HAP-1 (cell line): Measurements from ENCODE around the gene SPATA6L.
"Not testable (repeated sequence)": the region's sequence is repeated elsewhere in the genome, so short reads cannot be mapped to it uniquely, and the experiment has no call there.

ENCODE experiments used
- DNase-seq, 2 experiments: peaks; one replicate each; pipeline ENCODE4 v3.0.0-alpha.2; 2016 to 2020; ENCODE audit warnings: low spot score in 2 of 2
- H3K27me3 ChIP-seq: fragments of 250-450 bp; sonication (Bioruptor Pico); 2 replicates; pipeline ENCODE4 v1.5.1; 2020; ENCODE audit warnings: low read depth, mild to moderate bottlenecking, moderate library complexity
- H3K36me3 ChIP-seq: fragments of 250-450 bp; sonication (Bioruptor Pico); replicated peaks from 2 replicates; pipeline ENCODE4 v1.5.1; 2020; ENCODE audit warnings: mild to moderate bottlenecking
- H3K4me1 ChIP-seq: fragments of 250-450 bp; sonication (Bioruptor Pico); 2 replicates; pipeline ENCODE4 v1.5.1; 2020; ENCODE audit warnings: mild to moderate bottlenecking
- H3K4me3 ChIP-seq: fragments of 250-450 bp; sonication (Bioruptor Pico); 2 replicates; pipeline ENCODE4 v1.5.1; 2020; ENCODE audit warnings: mild to moderate bottlenecking, moderate library complexity
- H3K9me3 ChIP-seq: fragments of 250-450 bp; sonication (Bioruptor Pico); 2 replicates; pipeline ENCODE4 v1.5.1; 2020; ENCODE audit warnings: mild to moderate bottlenecking, moderate library complexity
- in situ Hi-C: fragments of 300-500 bp; cut with MboI; formaldehyde crosslinking; loops from 3 replicates; pipeline ENCODE4 v1.14.3; 2020; ENCODE audit warnings: low sequenced_read_pairs, inconsistent platforms, mixed read lengths

SPATA6L gene

GRCh38 chr9:4667681-4668080, 1.4 kb upstream of the SPATA6L start:
- in situ Hi-C loops: no loop called here
- peaks cover 37% of the 10 kb centered on the region for H3K4me1 ChIP-seq

GRCh38 chr9:4665357-4665756, 923 bp downstream of the SPATA6L start:
- Histone ChIP-seq H3K4me3 (no peak overlapping the region), H3K36me3 (no peaks in the 10 kb centered on the region), H3K9me3 (no peaks in the 10 kb centered on the region), H3K27me3 (no peaks in the 10 kb centered on the region), H3K4me1 (peaks cover 31% of the 10 kb centered on the region)
- DNase-seq: no peak
- in situ Hi-C loops: no loop called here

More at GRCh38 chr9:4667681-4668080, 1.4 kb upstream of the SPATA6L start:
- Histone ChIP-seq H3K27me3 (no peaks in the 10 kb centered on the region), H3K9me3 (no peaks in the 10 kb centered on the region), H3K4me3 (no peak overlapping the region), H3K36me3 (no peaks in the 10 kb centered on the region)
- no peak for DNase-seq

- no peak for DNase-seq
- Histone ChIP-seq H3K9me3 (no peaks in the 10 kb centered on the region), H3K4me3 (peak overlapping the region; percentile 58), H3K36me3 (no peaks in the 10 kb centered on the region), H3K4me1 (peaks cover 30% of the 10 kb centered on the region), H3K27me3 (no peaks in the 10 kb centered on the region)
- in situ Hi-C loops: no loop called here
These were observed 2.3 kb downstream of the SPATA6L start for GRCh38 chr9:4663956-4664355.

GRCh38 chr9:4662989-4663792, 3.1 kb downstream of the SPATA6L start:
- Histone ChIP-seq H3K27me3 (no peaks in the 10 kb centered on the region), H3K4me1 (peaks cover 30% of the 10 kb centered on the region), H3K4me3 (peak overlapping the region; percentile 58), H3K36me3 (no peaks in the 10 kb centered on the region), H3K9me3 (no peaks in the 10 kb centered on the region)
- DNase-seq: no peak
- in situ Hi-C loops: no loop called here

GRCh38 chr9:4662108-4662988, 3.9 kb downstream of the SPATA6L start, which contains the start of gene PLPP6:
Gene PLPP6 (plus strand): TSS chr9:4662294. CDS start chr9:4662376, 82 bp downstream.
- Histone ChIP-seq H3K4me3 (peak within 1 kb of the TSS; percentile 58), H3K9me3 (no peaks in the 10 kb centered on the region), H3K4me1 (peaks cover 30% of the 10 kb centered on the region), H3K36me3 (no peaks in the 10 kb centered on the region), H3K27me3 (no peaks in the 10 kb centered on the region)
- peak; percentile 87 to 92 for DNase-seq
- in situ Hi-C loops: no loop called here

GRCh38 chr9:4661611-4662010, 4.7 kb downstream of the SPATA6L start:
- in situ Hi-C loops: no loop called here
- no peaks in the 10 kb centered on the region for H3K27me3 ChIP-seq
- H3K36me3 ChIP-seq: no peaks in the 10 kb centered on the region
- H3K4me1 ChIP-seq: peaks cover 28% of the 10 kb centered on the region
- H3K4me3 ChIP-seq: peak overlapping the region; percentile 58
- no peak for DNase-seq
- no peaks in the 10 kb centered on the region for H3K9me3 ChIP-seq

- H3K4me1 ChIP-seq: peaks cover 29% of the 10 kb centered on the region
- no peaks in the 10 kb centered on the region for H3K9me3 ChIP-seq
- no peaks in the 10 kb centered on the region for H3K27me3 ChIP-seq
- DNase-seq: no peak
- H3K4me3 ChIP-seq: no peak overlapping the region
- no peaks in the 10 kb centered on the region for H3K36me3 ChIP-seq
- in situ Hi-C loops: no loop called here
These were observed 5.1 kb downstream of the SPATA6L start for GRCh38 chr9:4661165-4661564.

GRCh38 chr9:4660665-4661064, 5.6 kb downstream of the SPATA6L start:
- H3K9me3 ChIP-seq, H3K4me3 ChIP-seq, H3K36me3 ChIP-seq, DNase-seq, H3K27me3 ChIP-seq, in situ Hi-C loops: not testable (repeated sequence)
- peaks cover 29% of the 10 kb centered on the region for H3K4me1 ChIP-seq

- DNase-seq: no peak
- Histone ChIP-seq H3K4me1 (peaks cover 13% of the 10 kb centered on the region), H3K36me3 (no peaks in the 10 kb centered on the region), H3K9me3 (no peaks in the 10 kb centered on the region), H3K4me3 (no peak overlapping the region), H3K27me3 (no peaks in the 10 kb centered on the region)
- in situ Hi-C loops: no loop called here
These were observed 8.7 kb downstream of the SPATA6L start for GRCh38 chr9:4657426-4658159.

GRCh38 chr9:4656621-4657020, 9.7 kb downstream of the SPATA6L start:
- Histone ChIP-seq H3K36me3 (no peaks in the 10 kb centered on the region), H3K4me1 (peaks cover 13% of the 10 kb centered on the region), H3K9me3 (no peaks in the 10 kb centered on the region), H3K4me3 (no peak overlapping the region), H3K27me3 (no peaks in the 10 kb centered on the region)
- DNase-seq: no peak
- in situ Hi-C loops: no loop called here

- in situ Hi-C loops: not testable (repeated sequence)
These were observed 10.1 kb downstream of the SPATA6L start for GRCh38 chr9:4656196-4656595.

GRCh38 chr9:4654538-4654937, 11.7 kb downstream of the SPATA6L start:
- no peak overlapping the region for H3K4me3 ChIP-seq
- H3K36me3 ChIP-seq: no peaks in the 10 kb centered on the region
- H3K27me3 ChIP-seq: no peaks in the 10 kb centered on the region; the same call in 1 of the 2 replicates
- no peak for DNase-seq
- H3K4me1 ChIP-seq: peaks cover 9% of the 10 kb centered on the region
- no peaks in the 10 kb centered on the region for H3K9me3 ChIP-seq
- in situ Hi-C loops: no loop called here

More at GRCh38 chr9:4656196-4656595, 10.1 kb downstream of the SPATA6L start:
- H3K27me3 ChIP-seq, H3K36me3 ChIP-seq, DNase-seq, H3K4me3 ChIP-seq, H3K9me3 ChIP-seq: not testable (repeated sequence)
- peaks cover 11% of the 10 kb centered on the region for H3K4me1 ChIP-seq

- H3K27me3 ChIP-seq: no peaks in the 10 kb centered on the region; the same call in 1 of the 2 replicates
- H3K4me3 ChIP-seq: no peak overlapping the region
- no peaks in the 10 kb centered on the region for H3K9me3 ChIP-seq
- no peak for DNase-seq
- peaks cover 9% of the 10 kb centered on the region for H3K4me1 ChIP-seq
- in situ Hi-C loops: no loop called here
- no peaks in the 10 kb centered on the region for H3K36me3 ChIP-seq
These were observed 12.2 kb downstream of the SPATA6L start for GRCh38 chr9:4654084-4654483.
